ENCODE results near the gene CARD9.

DNA sequence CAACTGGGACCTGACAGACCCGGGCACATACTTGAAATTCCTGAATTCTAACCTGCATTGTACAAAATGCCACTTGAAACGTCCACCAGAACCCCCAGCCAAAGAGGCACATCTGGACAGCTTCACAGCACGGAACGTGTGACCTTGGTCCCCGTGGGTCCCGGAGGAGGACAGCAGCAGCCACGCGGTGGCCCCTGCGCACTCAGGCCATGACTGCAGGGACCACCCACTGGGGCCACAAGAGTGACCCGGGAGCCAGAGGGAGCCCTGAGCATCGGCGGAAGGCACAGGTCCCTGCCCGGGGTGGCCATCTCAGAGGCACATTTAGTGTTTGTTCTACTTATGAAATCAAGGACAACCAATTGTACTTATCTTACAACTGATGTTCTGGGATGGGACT lies 28.6 kb upstream of the CARD9 start:
- TF ChIP-seq, protein P1, sequence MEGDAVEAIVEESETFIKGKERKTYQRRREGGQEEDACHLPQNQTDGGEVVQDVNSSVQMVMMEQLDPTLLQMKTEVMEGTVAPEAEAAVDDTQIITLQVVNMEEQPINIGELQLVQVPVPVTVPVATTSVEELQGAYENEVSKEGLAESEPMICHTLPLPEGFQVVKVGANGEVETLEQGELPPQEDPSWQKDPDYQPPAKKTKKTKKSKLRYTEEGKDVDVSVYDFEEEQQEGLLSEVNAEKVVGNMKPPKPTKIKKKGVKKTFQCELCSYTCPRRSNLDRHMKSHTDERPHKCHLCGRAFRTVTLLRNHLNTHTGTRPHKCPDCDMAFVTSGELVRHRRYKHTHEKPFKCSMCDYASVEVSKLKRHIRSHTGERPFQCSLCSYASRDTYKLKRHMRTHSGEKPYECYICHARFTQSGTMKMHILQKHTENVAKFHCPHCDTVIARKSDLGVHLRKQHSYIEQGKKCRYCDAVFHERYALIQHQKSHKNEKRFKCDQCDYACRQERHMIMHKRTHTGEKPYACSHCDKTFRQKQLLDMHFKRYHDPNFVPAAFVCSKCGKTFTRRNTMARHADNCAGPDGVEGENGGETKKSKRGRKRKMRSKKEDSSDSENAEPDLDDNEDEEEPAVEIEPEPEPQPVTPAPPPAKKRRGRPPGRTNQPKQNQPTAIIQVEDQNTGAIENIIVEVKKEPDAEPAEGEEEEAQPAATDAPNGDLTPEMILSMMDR (IDR thresholded peaks at IDR 0.05): no peak
- no peak for TF ChIP-seq EP300 (IDR thresholded peaks at IDR 0.05; ENCODE audit: low read depth)
- no peak for TF ChIP-seq POLR2A (IDR thresholded peaks at IDR 0.05)
- no peak for TF ChIP-seq POLR2AphosphoS5 (IDR thresholded peaks at IDR 0.05)

Measured in transverse colon (tissue), 4 donors.